Small intestine (tissue), 7 donors: ENCODE measurements around the gene FASN. TPM values are rescaled to one million over a fixed set of nuclear protein-coding genes. Genes with fewer than 3 reads are reported as not detected.

Source experiments
- DNase-seq, 2 donors: peaks; one replicate each; pipeline versions ENCODE4 v3.0.0 to v3.0.0-alpha.2; 2013
- FAIRE-seq: peaks from 2 replicates; lab custom pipeline; 2012; peaks lifted over from hg19 to GRCh38; lab: Jason Lieb, UNC
- H3K27ac ChIP-seq, 3 donors: one replicate each; pipeline ENCODE4 v1.5.1; 2013; ENCODE audit warnings: low read length in 2 of 3, mild to moderate bottlenecking in 2 of 3, control low read depth in 1 of 3, inconsistent platforms in 1 of 3, low read depth in 1 of 3, moderate library complexity in 1 of 3
- H3K27me3 ChIP-seq, 3 donors: one replicate each; pipeline ENCODE4 v1.6.1; 2013; ENCODE audit warnings: low read length in 3 of 3, inconsistent platforms in 1 of 3; ENCODE audit not compliant: control insufficient read depth in 3 of 3, insufficient read depth in 3 of 3
- H3K36me3 ChIP-seq, 3 donors: one replicate each; pipeline ENCODE4 v1.6.1; 2013; ENCODE audit warnings: low read length in 3 of 3, inconsistent platforms in 1 of 3, low read depth in 1 of 3, mild to moderate bottlenecking in 1 of 3, moderate library complexity in 1 of 3; ENCODE audit not compliant: control insufficient read depth in 3 of 3, insufficient read depth in 2 of 3
- H3K4me1 ChIP-seq, 3 donors: one replicate each; pipeline ENCODE4 v1.6.1; 2013; ENCODE audit warnings: low read length in 2 of 3, inconsistent platforms in 1 of 3, low read depth in 1 of 3, mild to moderate bottlenecking in 1 of 3, moderate library complexity in 1 of 3; ENCODE audit not compliant: control insufficient read depth in 3 of 3, insufficient read depth in 2 of 3
- H3K4me3 ChIP-seq, 3 donors: one replicate each; pipeline ENCODE4 v1.5.1; 2013; ENCODE audit warnings: low read length in 3 of 3, control low read depth in 1 of 3, inconsistent platforms in 1 of 3, low read depth in 1 of 3, mild to moderate bottlenecking in 1 of 3, moderate library complexity in 1 of 3
- H3K9me3 ChIP-seq, 2 donors: one replicate each; pipeline ENCODE4 v1.6.1; 2013; ENCODE audit warnings: low read depth in 1 of 2, low read length in 1 of 2; ENCODE audit not compliant: control insufficient read depth in 2 of 2, insufficient read depth in 1 of 2
- WGBS, 3 donors: extraction: QIAGEN DNeasy Blood & Tissue Kit; methylation state at CpG; one replicate each; pipeline ENCODE4 v1.1.7; 2013; 5-methylcytosine and 5-hydroxymethylcytosine counted together
- polyA plus RNA-seq, 4 donors: library from polyadenylated mRNA; stranded (reverse) in 3 of 4; unstranded in 1 of 4; fragments of 200-250 nt in 3 of 4; fragments of 120-200 nt in 1 of 4; gene quantifications; one replicate each; pipeline versions ENCODE4 v1.2.1 to v1.2.3, GENCODE V29; 2013
- donor health status: healthy with polysubstance abuse.
- donor health status: control.
- donor health status: control.
- donor health status: Bipolar disorder and iron deficiency.
- donor health status: healthy.

The FASN gene
- polyA plus RNA-seq, 4 donors, result 13.2 to 103 (median 21.7) TPM

GRCh38 chr17:82101301-82101715, 3.3 kb upstream of the FASN start:
- peaks cover 5 to 55% (median 6%) of the 10 kb centered on the region in 3 donors for H3K4me1 ChIP-seq
- H3K4me3 ChIP-seq, result no peak overlapping the region
- DNase-seq, result no peak
- H3K27me3 ChIP-seq, result no peaks in the 10 kb centered on the region
- H3K36me3 ChIP-seq, result peaks cover 0 to 28% (median 0%) of the 10 kb centered on the region in 3 donors
- H3K9me3 ChIP-seq, result no peaks in the 10 kb centered on the region
- FAIRE-seq, result no peak
- WGBS, 3 donors, result 54 to 63% (median 62%) methylated on average over 10 of the region's 10 CpGs
- H3K27ac ChIP-seq, result no peak overlapping the region

DNA sequence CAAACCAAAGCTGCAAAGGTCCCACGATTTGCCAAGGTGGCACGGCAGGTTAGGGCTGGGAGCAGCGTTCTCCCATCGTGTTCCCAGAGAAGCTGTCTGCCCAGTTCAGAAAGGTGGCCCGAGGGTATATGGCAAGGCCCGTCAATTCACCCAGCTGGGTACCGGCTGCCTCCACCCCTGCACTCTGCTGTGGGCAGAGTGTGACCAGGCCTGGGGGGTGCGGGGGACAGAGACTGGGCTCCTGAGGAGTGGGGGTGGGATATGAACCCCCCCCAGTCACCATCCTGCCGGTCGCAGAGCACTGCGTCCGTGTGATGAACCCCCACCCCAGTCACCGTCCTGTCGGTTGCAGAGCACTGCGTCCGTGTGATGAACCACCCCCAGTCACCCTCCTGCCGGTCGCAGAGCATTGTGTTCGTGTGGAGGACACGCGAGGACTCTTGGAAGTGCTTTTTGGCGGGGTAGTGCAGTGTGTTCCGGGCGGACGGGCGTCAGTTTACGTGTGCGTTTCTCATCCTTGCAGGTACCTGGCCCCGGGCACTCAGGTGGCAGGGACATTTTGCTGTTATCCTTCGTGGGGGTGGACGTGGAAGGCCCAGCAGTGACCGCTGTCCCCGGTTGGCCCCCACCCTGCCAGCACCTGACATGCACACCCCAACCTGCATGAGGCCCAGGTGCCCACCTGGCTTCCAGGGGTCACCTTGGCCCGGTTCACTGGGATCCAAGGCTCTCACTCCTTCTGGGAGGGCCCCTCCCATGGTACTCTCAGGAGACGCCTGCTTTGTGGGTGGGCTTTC, 2.7 kb upstream of the FASN start:
- no peaks in the 10 kb centered on the region for H3K9me3 ChIP-seq
- no peaks in the 10 kb centered on the region for H3K27me3 ChIP-seq
- peaks cover 0 to 34% (median 0%) of the 10 kb centered on the region in 3 donors for H3K36me3 ChIP-seq
- H3K4me3 ChIP-seq, result no peak overlapping the region
- no peak for DNase-seq
- FAIRE-seq, result no peak
- peaks cover 3 to 51% (median 6%) of the 10 kb centered on the region in 3 donors for H3K4me1 ChIP-seq
- no peak overlapping the region for H3K27ac ChIP-seq
- WGBS, 3 donors, result 87 to 94% (median 90%) methylated on average over 33 to 35 of the region's 35 CpGs

DNA sequence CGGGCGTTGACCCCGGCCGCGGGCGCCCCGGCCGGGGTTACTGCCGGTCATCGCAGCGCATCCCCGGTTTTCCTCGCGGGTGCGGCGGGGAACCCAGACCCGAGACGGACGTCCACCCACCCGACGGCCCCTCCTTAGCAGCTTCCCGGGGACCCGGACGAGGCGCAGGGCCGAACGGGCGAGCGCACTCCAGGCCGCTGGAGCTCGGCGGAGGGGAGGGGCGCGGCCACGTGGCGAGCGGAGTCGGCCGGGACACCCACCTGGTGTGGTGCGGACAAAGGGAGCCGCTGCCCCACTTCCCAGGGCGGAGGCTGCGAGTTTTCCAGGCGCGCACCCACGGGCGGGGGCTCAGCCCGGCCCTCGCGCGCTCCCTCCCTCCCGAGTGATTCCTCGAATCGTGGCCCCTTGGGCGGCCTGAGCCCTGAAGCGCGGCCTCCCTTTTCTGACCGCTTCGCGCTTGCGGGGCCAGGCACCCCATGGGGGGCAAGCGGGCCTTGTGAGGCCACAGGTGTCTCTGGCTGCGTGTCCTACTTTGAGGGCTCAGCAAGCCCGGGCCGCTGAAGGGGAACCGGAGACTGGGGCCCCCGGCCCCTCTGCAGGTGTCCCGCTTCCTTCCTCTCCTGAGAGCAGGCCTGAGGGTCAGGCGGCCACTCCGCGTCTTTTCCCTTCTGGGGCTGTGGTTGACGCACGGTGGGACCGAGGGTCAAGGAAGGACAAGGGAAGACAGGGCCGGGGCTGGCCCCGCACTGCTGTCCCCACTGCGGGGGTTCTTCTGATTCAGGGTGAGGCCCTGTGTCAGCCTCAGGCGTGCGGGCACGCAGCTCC, 1.1 kb upstream of the FASN start:
- H3K36me3 ChIP-seq, result peaks cover under 1 to 40% (median 6%) of the 10 kb centered on the region in 3 donors
- no peak for DNase-seq
- no peaks in the 10 kb centered on the region for H3K27me3 ChIP-seq
- peak overlapping the region; percentile 33 to 62 (median 42) for H3K4me3 ChIP-seq
- FAIRE-seq, result no peak
- H3K4me1 ChIP-seq, result peaks cover 2 to 43% (median 6%) of the 10 kb centered on the region in 3 donors
- WGBS, 3 donors, result 12 to 19% (median 15%) methylated on average over 52 to 80 of the region's 80 CpGs
- peak overlapping the region; percentile 32 to 98 (median 96) for H3K27ac ChIP-seq
- no peaks in the 10 kb centered on the region for H3K9me3 ChIP-seq

DNA sequence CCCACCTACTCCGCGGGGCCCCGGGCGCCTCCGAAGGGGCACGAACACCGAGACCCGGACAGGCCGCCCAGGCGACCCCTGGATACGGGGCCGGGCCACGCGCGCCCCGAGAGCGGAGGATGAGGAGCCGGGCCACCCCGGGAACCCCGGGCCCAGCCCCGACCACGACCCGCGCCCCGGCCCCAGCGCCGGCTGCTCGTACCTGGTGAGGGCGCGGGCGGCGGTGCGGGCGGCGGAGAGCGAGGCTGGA, 192 bp downstream of the FASN start:
- no peaks in the 10 kb centered on the region for H3K27me3 ChIP-seq
- DNase-seq (no peak), FAIRE-seq (no peak)
- H3K36me3 ChIP-seq, result peaks cover 4 to 53% (median 7%) of the 10 kb centered on the region in 3 donors
- peaks cover 2 to 32% (median 6%) of the 10 kb centered on the region in 3 donors for H3K4me1 ChIP-seq
- peak overlapping the region; percentile 54 to 73 (median 62) for H3K4me3 ChIP-seq
- 1 to 2% (median 1%) methylated on average over 24 to 36 of the region's 36 CpGs for WGBS, 3 donors
- no peaks in the 10 kb centered on the region for H3K9me3 ChIP-seq
- peak overlapping the region; percentile 71 to 92 (median 85) for H3K27ac ChIP-seq

DNA sequence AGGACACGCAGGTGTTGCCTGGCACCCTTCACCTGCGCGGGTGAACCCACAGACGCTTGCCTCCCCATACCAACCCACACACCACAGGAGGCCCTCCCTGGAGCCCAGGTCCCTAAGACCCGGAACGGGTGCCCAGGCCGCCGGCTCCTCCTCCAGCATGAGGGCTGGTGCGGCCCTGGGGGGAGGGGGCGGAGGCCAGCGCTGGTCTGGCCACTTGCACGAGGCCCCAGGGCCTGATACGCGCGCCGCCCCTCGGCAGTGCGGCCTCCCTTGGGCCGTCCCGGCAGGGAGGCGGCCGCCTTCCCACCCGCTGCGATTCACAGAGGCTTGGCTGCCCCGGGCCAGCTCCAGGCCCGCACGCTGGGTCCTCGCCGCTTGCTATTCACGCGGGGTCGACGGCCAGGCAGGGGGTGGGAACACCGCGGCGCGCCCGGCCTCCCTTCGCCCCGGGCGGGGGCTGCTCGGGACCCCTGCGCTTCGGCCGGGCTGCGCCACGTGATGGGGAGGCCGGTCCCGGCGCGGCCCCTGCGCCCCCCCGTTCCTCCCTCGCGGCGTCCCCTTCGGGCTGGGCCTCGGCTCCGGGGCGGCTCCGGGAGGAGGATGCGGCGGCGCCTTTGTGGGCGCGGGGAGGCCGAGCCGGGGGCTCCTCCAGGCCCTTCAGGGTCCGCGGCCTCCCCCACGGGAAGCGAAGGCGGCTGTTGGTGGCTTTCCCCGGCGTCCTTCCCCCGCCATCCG, 685 bp downstream of the FASN start:
- DNase-seq (peak; percentile 32 to 74), FAIRE-seq (no peak)
- H3K9me3 ChIP-seq, result no peaks in the 10 kb centered on the region
- H3K27me3 ChIP-seq, result no peaks in the 10 kb centered on the region
- 1% methylated on average over 41 to 77 of the region's 77 CpGs for WGBS, 3 donors
- peak overlapping the region; percentile 54 to 73 (median 62) for H3K4me3 ChIP-seq
- peaks cover 2 to 32% (median 6%) of the 10 kb centered on the region in 3 donors for H3K4me1 ChIP-seq
- H3K36me3 ChIP-seq, result peaks cover 4 to 58% (median 9%) of the 10 kb centered on the region in 3 donors
- H3K27ac ChIP-seq, result peak overlapping the region; percentile 71 to 92 (median 85)

GRCh38 chr17:82096709-82097183, 1.3 kb downstream of the FASN start:
- 56 to 69% (median 58%) methylated on average over 7 to 8 of the region's 8 CpGs for WGBS, 3 donors
- Histone ChIP-seq H3K4me1 (peaks cover 2 to 28% (median 6%) of the 10 kb centered on the region in 3 donors), H3K27ac (peak overlapping the region in 1 of 3 donors; percentile 46), H3K9me3 (no peaks in the 10 kb centered on the region), H3K27me3 (no peaks in the 10 kb centered on the region), H3K4me3 (peak overlapping the region; percentile 54 to 73 (median 62)), H3K36me3 (peaks cover 9 to 61% (median 13%) of the 10 kb centered on the region in 3 donors)
- FAIRE-seq (no peak), DNase-seq (no peak)

DNA sequence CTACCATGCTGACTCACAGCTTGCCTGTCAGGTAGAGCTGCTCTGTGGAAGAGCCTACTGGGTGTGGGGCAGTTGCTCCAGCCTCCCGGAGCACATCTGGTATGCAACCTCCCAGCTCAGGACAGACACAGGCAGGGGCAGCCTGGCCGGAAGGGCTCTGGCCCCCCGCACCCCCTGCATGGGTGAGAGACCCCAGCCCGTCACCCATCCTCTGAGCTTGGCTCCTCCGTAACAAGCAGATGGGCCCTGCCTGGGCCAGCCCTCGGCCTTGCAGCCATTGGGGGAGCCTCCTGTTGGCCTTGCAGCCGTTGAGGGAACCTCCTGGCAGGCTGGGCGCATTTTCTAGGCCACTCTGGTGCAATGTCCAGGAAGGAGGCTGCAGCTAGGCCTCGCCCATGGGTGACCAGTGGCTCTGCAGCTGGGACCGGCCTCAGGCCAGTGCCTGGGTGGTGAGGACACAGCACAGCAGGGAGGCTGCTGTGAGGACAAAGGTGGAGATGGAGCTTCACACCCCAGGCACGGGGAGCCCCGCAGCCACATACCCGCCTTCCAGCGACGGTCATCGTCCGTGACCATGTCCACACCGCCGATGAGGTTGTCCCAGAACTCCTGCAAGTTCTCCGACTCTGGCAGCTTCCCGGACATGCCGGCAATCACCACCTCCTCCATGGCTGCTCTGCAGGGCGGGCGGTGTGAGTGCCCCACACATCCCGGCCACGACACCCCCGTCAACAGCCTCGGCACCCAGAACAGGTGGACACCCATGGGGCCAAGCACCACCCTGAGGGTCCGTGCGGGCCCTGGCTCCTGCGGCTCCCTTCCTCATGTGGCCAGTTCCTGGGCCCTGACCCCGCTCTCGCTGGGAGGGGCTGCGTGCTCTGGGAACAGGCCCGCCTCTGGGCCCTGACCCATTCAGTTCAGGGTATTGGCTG, 2.0 kb downstream of the FASN start:
- FAIRE-seq (no peak), DNase-seq (no peak)
- H3K9me3 ChIP-seq, result no peaks in the 10 kb centered on the region
- peak overlapping the region in 1 of 3 donors; percentile 54 for H3K4me3 ChIP-seq
- H3K27me3 ChIP-seq, result no peaks in the 10 kb centered on the region
- H3K4me1 ChIP-seq, result peaks cover 2 to 21% (median 6%) of the 10 kb centered on the region in 3 donors
- H3K27ac ChIP-seq, result no peak overlapping the region
- WGBS, 3 donors, result 92 to 96% (median 94%) methylated on average over 35 of the region's 35 CpGs
- H3K36me3 ChIP-seq, result peaks cover 9 to 61% (median 17%) of the 10 kb centered on the region in 3 donors
